PFSK-1 (cell line): ENCODE measurements around the gene SCRN2.
A peak's percentile ranks its signal among the peaks of the same experiment; 100 is the strongest.

Experiments
- TAF1 ChIP-seq: IDR thresholded peaks from 2 replicates; pipeline ENCODE4 v1.6.1; 2012; ENCODE audit warnings: low read length, control low read depth, borderline replicate concordance; ENCODE audit not compliant: insufficient read depth
- TF ChIP-seq, protein P1 (sequence below), 2 experiments: IDR thresholded peaks; 2 replicates each; pipeline versions ENCODE4 v1.6.1 to v1.8.0; 2011 to 2012; ENCODE audit warnings: low read depth in 2 of 2, low read length in 2 of 2, control low read depth in 1 of 2, inconsistent platforms in 1 of 2, mild to moderate bottlenecking in 1 of 2, moderate library complexity in 1 of 2; ENCODE audit not compliant: insufficient read depth in 1 of 2

DNA sequence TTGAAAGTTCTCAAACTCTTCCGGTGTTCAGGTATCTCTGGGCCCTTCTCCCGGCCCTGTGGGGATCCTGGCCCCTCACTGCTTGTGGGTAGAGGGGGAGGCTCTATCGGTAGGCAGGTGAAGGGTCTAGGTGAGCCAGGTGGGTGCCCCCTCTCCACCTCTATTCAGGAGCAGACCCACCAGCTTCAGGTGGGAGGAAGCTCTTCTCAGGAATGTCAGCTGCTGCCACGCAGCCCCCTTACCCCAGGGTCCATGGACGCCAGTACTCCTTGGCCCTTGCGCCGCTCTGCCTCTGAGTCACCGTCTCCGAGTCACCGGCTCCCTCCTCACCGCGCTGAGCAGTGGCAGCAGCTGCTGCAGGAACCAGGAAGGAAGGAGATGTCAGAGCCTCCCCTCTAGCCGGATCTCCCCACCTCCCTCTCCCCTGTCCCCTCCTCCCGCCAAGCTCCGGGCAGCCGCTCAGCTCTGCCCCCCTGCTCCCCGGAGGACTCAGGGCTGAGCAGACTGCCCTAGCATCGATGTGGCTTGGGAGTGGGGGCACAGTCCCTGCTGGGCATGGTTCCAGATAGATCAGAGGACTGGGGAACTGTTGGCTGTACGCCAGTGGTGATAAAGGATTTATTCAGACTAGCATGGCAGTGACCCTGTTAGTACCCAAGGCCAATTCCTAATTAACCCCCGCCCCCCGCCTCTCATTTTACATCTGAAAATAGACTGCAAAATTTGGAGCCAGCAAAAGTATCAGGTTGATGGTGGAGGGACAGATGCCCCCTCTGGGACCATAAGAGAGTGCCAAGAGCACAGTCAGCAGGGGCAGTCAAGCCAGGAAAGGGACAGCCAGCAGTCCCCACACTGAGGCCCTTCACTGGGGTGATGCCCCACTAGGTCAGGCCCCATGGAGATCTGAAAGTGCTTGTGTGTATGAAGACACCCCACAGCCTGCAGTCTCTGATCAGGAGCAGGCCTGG is 19.4 kb downstream of the SCRN2 start, which contains the start of gene OSBPL7:
- TF ChIP-seq, protein P1, sequence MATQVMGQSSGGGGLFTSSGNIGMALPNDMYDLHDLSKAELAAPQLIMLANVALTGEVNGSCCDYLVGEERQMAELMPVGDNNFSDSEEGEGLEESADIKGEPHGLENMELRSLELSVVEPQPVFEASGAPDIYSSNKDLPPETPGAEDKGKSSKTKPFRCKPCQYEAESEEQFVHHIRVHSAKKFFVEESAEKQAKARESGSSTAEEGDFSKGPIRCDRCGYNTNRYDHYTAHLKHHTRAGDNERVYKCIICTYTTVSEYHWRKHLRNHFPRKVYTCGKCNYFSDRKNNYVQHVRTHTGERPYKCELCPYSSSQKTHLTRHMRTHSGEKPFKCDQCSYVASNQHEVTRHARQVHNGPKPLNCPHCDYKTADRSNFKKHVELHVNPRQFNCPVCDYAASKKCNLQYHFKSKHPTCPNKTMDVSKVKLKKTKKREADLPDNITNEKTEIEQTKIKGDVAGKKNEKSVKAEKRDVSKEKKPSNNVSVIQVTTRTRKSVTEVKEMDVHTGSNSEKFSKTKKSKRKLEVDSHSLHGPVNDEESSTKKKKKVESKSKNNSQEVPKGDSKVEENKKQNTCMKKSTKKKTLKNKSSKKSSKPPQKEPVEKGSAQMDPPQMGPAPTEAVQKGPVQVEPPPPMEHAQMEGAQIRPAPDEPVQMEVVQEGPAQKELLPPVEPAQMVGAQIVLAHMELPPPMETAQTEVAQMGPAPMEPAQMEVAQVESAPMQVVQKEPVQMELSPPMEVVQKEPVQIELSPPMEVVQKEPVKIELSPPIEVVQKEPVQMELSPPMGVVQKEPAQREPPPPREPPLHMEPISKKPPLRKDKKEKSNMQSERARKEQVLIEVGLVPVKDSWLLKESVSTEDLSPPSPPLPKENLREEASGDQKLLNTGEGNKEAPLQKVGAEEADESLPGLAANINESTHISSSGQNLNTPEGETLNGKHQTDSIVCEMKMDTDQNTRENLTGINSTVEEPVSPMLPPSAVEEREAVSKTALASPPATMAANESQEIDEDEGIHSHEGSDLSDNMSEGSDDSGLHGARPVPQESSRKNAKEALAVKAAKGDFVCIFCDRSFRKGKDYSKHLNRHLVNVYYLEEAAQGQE (IDR thresholded peaks at IDR 0.05; ENCODE audit: insufficient read depth in 1 of 2, low read depth in 2 of 2, low read length in 2 of 2), result 0 out of 4 replicates have a peak, but pooled peaks of 1 of the 2 experiments have one; percentile 39
- TF ChIP-seq TAF1, result peak; percentile 89
